Measurements from ENCODE around the gene MEDAG. TPM values are rescaled to one million over a fixed set of nuclear protein-coding genes. Genes with fewer than 3 reads are reported as not detected.
A peak's percentile ranks its signal among the peaks of the same experiment; 100 is the strongest.

The MEDAG gene
- polyA plus RNA-seq, 3 donors = not detected

GRCh38 chr13:30869491-30869890, 36.6 kb upstream of the MEDAG start:
- Mint-ChIP-seq H3K4me3 (no peak overlapping the region), H3K27ac (peak overlapping the region in 2 of 7 donors; percentile 4 to 31), H3K9me3 (peaks cover 0 to 5% (median 2%) of the 10 kb centered on the region in 7 donors), H3K4me1 (peaks cover 22% of the 10 kb centered on the region), H3K36me3 (no peaks in the 10 kb centered on the region), H3K27me3 (ENCODE audit: low read depth in 3 of 3) (peaks cover 8 to 16% (median 9%) of the 10 kb centered on the region in 3 donors)
- H3K9me3 ChIP-seq (replicated peaks in 1 of 2; ENCODE audit: control insufficient read depth in 1 of 2, insufficient read depth in 1 of 2, low read length in 2 of 2) = no peaks in the 10 kb centered on the region
- H4K20me1 ChIP-seq (ENCODE audit: insufficient read depth, low read length) = no peaks in the 10 kb centered on the region
- no peak overlapping the region for H3K27ac ChIP-seq (ENCODE audit: low read depth in 1 of 2, low read length in 2 of 2)
- DNase-seq = no peak
- TF ChIP-seq CTCF (IDR thresholded peaks at IDR 0.05) = no peak
- H3K4me1 ChIP-seq (ENCODE audit: control insufficient read depth in 1 of 2, insufficient read depth in 2 of 2, low read length in 2 of 2) = peaks cover 3 to 5% of the 10 kb centered on the region in 2 donors
- no peak overlapping the region for H3K4me2 ChIP-seq (replicated peaks; ENCODE audit: extremely low read depth, low read length, poor library complexity, severe bottlenecking)
- H3K27me3 ChIP-seq (ENCODE audit: control insufficient read depth in 2 of 2, insufficient read depth in 2 of 2, low read length in 2 of 2) = no peaks in the 10 kb centered on the region
- H3K79me2 ChIP-seq (ENCODE audit: insufficient read depth, low read length) = no peaks in the 10 kb centered on the region
- no peak overlapping the region for H2AFZ ChIP-seq (ENCODE audit: insufficient read depth, low read depth, low read length, poor library complexity, severe bottlenecking)
- no peak overlapping the region for H3K4me3 ChIP-seq (replicated peaks in 1 of 3; ENCODE audit: low read depth in 2 of 3, low read length in 3 of 3)
- intact Hi-C loops (cut with micrococcal nuclease) = loop anchor here (5.0 to 10.0 kb wide), 3 partner anchors 205 to 737 kb away; no protein-coding TSS in a partner anchor
- no peaks in the 10 kb centered on the region for H3K36me3 ChIP-seq (replicated peaks in 1 of 2; ENCODE audit: control insufficient read depth in 1 of 2, insufficient read depth in 2 of 2, low read length in 2 of 2)
- WGBS (ENCODE audit: insufficient coverage) = 95% methylated on average over 6 of the region's 7 CpGs
- no peak overlapping the region for H3K9ac ChIP-seq (ENCODE audit: insufficient read depth, low read length, poor library complexity, severe bottlenecking)

- no peak overlapping the region for H3K27ac ChIP-seq (ENCODE audit: low read depth in 1 of 2, low read length in 2 of 2)
- H3K36me3 Mint-ChIP-seq = no peaks in the 10 kb centered on the region
- intact Hi-C loops (cut with micrococcal nuclease) = loop anchor here in 1 of 2 donors (10.0 kb wide), 1 partner anchor 175 kb away; no protein-coding TSS in a partner anchor
Observed at GRCh38 chr13:30870049-30870884, 35.8 kb upstream of the MEDAG start.

More at GRCh38 chr13:30870049-30870884, 35.8 kb upstream of the MEDAG start:
- H3K9me3 Mint-ChIP-seq = peaks cover 0 to 5% (median 2%) of the 10 kb centered on the region in 7 donors
- Histone ChIP-seq H2AFZ (ENCODE audit: insufficient read depth, low read depth, low read length, poor library complexity, severe bottlenecking) (no peak overlapping the region), H3K79me2 (ENCODE audit: insufficient read depth, low read length) (no peaks in the 10 kb centered on the region), H4K20me1 (ENCODE audit: insufficient read depth, low read length) (no peaks in the 10 kb centered on the region), H3K36me3 (replicated peaks in 1 of 2; ENCODE audit: control insufficient read depth in 1 of 2, insufficient read depth in 2 of 2, low read length in 2 of 2) (no peaks in the 10 kb centered on the region), H3K27me3 (ENCODE audit: control insufficient read depth in 2 of 2, insufficient read depth in 2 of 2, low read length in 2 of 2) (no peaks in the 10 kb centered on the region), H3K4me2 (replicated peaks; ENCODE audit: extremely low read depth, low read length, poor library complexity, severe bottlenecking) (no peak overlapping the region), H3K9ac (ENCODE audit: insufficient read depth, low read length, poor library complexity, severe bottlenecking) (no peak overlapping the region), H3K4me3 (replicated peaks in 1 of 3; ENCODE audit: low read depth in 2 of 3, low read length in 3 of 3) (no peak overlapping the region), H3K9me3 (replicated peaks in 1 of 2; ENCODE audit: control insufficient read depth in 1 of 2, insufficient read depth in 1 of 2, low read length in 2 of 2) (no peaks in the 10 kb centered on the region), H3K4me1 (ENCODE audit: control insufficient read depth in 1 of 2, insufficient read depth in 2 of 2, low read length in 2 of 2) (peaks cover 3 to 5% of the 10 kb centered on the region in 2 donors)
- H3K4me1 Mint-ChIP-seq = peaks cover 21% of the 10 kb centered on the region
- 79% methylated on average over 7 of the region's 9 CpGs for WGBS (ENCODE audit: insufficient coverage)
- no peak for TF ChIP-seq CTCF (IDR thresholded peaks at IDR 0.05)
- peak overlapping the region in 1 of 2 donors; percentile 26 for H3K4me3 Mint-ChIP-seq
- H3K27me3 Mint-ChIP-seq (ENCODE audit: low read depth in 3 of 3) = peaks cover 8 to 16% (median 9%) of the 10 kb centered on the region in 3 donors
- peak; percentile 57 to 72 (median 66) for DNase-seq
- H3K27ac Mint-ChIP-seq = peak overlapping the region in 4 of 7 donors; percentile 6 to 85 (median 31)
